NCI-H446 treated with DMSO at 0.1 percent for 48 hours (cell line): ENCODE data around the gene SLC16A5.
"Not testable (repeated sequence)": the region's sequence is repeated elsewhere in the genome, so short reads cannot be mapped to it uniquely, and the experiment has no call there.

Source experiments
- DNase-seq: peaks from one replicate; lab custom pipeline; 2025; lab: John Stamatoyannopoulos, UW

SLC16A5 gene

DNA sequence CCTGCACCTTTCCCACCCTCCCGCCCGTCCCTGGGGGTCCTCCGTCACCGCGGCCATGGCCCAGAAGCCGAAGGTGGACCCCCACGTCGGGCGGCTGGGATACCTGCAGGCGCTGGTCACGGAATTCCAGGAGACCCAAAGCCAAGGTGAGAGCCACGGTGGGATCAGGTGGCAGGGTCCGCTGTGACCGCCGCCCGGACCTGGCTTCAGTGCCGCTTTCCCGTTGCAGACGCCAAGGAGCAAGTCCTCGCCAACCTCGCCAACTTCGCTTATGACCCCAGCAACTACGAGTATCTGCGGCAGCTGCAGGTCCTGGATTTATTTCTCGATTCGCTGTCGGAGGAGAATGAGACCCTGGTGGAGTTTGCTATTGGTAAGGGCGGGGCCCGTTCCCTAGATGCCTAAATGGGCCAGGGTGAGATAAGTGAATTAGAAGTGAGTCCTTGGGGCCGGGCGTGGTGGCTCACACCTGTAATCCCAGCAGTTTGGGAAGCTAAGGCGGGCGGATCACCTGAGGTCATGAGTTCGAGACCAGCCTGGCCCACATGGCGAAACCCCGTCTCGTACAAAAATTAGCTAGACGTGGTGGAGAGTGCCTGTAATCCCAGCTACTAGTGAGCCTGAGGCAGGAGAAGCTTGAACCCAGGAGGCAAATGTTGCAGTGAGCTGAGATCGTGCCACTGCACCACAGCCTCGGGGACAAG lies 22.6 kb downstream of the SLC16A5 start:
- no peak for DNase-seq

DNA sequence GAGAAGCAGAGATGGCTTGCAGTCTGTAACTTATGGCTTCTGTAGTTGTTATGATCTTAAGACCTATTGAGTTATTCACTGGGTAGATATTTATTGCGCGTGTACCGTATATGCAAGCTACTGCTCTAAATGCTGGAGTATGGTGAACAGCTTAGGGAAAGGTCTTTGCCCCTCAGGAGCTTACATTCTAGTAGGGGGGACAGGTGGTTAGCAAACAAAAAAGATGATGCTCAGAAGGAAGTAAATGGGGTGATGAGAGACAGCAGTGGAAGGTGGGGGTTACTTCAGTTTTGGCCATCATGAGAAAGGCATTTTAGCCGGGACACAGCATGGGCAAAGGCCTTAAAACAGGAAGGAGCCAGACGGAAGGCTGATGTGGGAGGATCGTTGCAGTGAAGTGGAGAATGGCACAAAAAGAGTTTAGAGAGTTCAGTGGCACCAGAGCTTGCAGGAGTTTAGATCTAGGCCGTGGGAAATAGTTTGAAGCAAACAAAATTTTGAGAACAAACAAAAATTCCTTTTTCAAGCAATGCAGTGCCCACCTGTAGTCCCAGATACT lies 24.1 kb downstream of the SLC16A5 start:
- no peak for DNase-seq

DNA sequence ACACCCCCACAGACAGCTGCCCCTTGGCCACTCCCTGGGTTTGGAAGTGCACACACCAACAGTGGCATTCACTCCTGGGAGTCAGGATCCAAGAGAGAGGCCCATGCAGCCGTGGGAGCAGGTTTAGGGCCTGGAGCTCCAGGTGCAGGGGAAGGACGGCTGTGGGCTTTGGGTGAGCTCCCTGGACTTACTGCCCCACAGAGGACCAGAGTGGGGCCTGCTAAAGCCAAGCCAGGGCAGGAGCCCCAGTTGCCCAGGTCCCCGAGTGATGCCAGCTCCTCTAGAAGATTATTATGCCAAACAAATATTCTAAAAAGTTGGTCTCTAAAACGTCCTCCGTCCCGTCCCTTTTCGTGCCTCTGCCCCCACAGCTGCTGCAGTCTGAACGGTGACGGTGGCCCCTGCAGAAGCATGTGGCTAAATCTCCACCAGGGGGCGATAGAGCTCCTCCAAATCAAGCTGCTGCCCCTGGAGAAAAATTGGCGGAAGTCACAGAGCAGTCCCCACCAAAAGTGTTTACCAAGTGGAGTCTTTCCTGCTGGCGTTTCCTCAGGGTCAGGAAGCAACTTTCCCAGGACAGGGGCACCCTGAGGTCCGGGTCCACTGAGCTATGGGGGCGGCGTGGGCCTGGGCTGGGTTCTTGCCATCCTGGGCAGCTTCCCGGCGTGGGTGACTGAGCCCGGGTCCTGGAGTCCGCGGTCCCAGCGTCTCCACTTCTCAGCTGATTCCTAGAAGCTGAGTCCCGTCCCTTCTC lies 26.2 kb downstream of the SLC16A5 start:
- peak; percentile 72 for DNase-seq

DNA sequence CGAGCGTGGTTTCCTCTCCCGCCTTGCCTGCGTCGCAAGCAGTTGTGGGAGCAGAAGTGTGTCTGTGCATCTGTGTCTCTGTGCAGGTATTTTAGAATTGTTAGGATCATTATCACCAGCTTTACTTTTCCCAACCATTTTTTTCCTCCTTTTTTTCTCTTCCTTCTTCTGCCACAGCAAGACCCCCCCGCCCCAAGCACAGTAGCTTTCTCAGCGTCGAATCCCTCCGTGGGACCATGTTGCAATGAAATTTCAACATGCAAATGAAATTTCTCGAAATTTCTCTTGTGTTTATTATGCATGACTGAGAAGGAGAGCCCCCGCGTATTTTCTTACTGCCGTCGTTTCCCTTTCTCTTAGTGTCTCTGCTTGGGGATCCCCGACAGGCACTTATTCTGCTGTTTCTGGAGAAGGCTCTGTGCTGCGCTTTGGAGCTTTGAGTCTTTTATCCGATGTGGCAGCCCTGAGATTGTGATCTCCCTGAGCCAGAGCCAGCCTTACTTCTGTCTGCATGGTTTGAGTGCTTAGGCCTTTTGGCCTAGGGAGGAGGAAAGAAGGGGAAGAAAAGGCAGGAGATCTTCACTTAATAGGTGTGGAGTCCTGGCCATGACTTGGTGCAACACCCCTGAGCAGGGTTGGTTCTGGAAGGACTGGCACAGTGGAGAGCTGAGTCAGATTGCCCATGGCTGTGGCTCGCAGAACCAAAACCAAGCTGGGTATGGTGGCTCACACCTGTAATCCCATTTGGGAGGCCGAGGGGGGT lies 27.0 kb downstream of the SLC16A5 start:
- DNase-seq: no peak

DNA sequence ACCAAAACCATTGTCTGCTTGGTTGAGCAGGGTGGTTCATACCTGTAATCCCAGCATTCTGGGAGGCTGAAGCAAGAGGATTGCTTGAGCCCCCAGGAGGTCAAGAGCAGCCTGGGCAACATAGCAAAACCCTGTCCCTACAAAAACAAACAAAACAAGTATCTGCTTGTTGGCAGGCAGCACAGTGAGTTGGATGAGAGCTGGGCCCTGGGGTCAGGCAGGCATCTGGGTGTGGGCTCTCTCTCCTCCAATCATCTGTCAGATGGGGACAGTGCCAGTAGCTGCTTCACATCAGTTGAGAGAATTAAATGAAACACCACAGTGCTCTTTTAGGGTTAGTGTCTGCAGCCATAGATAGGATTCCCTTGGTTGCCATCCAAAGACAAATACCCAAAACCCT lies 27.8 kb downstream of the SLC16A5 start:
- DNase-seq: no peak

DNA sequence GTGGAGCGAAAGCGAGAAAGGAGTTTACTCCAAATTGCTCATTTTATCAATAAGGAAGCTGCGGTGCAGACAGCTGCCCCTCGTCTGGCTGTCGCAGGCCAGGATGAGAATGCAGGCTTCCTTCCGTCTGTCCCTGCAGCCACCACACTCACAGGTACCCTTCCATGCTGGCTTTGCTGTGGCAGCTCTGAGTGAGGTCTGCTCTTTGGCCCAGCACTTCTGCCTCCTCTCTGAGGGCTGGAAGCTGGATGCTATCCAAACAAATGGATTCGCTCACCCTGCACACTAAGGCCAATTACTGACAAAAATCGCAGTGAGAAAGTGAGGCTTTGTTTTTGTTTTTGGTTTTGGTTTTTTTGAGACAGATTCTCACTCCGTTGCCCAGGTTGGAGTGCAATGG lies 29.0 kb downstream of the SLC16A5 start:
- DNase-seq: no peak

DNA sequence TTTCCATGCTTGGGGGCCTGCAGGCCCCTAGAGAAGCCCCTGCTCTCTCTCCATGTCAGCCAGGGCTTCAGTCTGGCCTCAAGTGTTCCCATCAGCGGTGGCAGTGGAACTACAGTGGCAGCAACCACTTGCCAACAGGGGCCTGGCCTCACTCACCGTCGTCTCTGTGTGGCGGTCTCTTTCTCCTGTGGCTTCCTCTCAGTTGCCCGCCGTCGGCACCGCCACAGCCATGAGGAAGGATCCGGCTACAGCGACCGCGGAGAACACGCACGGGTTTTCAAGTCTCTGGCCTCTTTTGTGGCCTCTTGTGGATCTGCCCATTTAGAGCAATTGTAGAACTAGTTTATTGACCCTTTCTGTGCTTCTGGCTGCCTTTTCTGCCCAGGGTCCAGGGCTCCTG lies 30.6 kb downstream of the SLC16A5 start:
- DNase-seq: no peak

DNA sequence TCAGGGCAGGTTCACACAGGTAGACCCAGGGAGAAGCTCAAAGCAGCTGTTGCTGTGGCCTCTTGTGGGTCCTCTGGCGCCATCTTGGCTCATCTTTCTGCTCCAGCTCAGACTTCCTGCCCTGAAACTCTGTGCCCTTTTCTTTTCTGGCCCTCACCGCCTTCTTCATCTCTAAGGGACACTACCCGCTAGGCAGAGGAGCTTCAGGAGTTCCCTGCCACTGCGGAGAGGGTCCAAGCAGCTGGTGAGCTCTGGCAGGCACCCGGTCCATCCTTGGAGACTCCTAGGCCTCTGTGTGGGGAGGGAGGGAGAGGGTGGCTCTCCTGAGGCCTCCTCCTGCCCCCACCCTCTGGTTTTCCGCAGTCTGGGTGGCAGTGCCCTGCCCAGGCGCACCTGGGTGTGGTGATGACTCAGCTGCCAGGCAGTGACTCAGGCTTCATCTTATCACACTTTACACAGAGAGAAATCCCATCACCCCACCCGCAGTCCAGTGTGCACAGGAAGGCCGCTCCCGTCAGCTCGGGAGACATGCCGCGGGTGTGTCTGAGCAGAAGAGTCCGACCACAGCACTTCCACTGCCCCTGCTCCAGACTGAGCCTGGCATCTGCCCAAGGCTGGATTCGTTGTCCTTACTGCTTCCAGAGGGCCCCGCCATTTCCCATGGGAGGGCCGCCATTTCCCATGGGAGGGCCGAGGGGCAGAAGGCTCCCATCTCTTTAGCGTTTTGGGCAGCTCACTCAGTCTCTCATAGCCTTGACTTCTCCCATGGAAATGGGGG lies 36.5 kb downstream of the SLC16A5 start:
- DNase-seq: no peak

DNA sequence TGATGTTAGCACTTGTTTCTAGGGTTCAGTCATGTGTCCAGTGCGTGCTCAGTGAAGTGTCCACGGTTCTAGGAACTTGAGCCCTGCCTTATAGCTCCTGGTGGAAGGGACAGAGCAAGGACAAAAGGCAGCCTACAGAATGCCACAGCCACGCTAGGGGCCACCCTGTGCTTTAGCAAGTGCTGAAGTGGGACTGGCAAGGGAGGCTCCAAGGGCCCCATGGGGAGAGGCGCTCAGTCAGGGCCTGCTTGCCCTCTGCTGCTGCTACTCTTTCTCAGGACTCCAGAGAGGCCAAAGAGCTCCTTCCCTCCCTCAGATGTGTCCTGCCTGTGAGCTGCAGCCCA lies 37.0 kb downstream of the SLC16A5 start:
- DNase-seq: no peak

DNA sequence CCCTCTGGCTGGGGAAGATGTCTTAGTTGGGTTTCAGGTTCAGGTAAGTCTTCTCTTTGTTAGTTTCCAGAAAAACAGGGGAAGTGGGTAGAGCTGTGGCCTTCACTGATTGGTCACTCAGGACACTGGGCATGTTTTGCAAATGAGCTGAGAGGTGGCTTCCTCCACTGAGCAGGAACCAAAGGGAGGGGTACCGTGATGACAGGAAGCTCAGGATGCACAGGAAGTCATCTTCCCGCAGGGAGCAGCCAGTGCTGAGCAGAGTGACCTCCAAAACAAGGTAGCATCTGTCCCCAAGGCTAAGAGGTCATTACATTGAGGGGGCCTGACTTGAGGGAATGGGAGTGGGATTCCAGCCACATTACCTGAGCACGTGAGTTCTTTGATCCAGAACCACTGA lies 38.2 kb downstream of the SLC16A5 start:
- no peak for DNase-seq

DNA sequence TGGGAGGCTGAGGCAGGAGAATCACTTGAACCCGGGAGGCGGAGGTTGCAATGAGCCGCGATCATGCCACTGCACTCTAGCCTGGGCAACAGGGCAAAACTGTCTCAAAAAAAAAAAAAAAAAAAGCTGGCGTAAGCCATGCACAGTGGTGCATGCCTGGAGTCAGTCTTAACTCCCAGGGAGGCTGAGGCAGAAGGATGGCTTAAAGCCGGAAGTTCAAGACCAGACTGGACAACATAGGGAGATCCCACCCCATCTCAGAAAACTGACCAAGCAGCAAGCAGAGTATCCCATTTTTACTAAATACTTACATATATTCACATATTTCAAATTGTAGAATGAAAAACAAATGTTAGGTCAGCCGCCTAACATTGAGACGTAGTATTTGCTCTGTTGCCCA lies 39.2 kb downstream of the SLC16A5 start:
- DNase-seq: no peak

DNA sequence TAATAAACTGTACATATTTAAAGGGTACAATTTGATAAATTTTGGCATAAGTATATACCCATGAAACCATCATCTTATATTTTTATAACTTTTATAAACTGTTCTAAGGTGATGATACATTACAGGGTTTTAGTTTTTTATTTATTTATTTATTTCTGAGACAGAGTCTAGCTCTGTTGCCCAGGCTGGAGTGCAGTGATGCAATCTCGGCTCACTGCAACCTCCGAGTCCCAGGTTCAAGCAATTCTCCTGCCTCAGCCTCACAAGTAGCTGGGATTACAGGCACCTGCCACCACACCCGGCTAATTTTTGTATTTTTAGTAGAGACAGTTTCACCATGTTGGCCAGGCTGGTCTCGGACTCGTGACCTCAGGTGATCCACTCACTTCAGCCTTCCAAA lies 40.2 kb downstream of the SLC16A5 start:
- not testable (repeated sequence) for DNase-seq

DNA sequence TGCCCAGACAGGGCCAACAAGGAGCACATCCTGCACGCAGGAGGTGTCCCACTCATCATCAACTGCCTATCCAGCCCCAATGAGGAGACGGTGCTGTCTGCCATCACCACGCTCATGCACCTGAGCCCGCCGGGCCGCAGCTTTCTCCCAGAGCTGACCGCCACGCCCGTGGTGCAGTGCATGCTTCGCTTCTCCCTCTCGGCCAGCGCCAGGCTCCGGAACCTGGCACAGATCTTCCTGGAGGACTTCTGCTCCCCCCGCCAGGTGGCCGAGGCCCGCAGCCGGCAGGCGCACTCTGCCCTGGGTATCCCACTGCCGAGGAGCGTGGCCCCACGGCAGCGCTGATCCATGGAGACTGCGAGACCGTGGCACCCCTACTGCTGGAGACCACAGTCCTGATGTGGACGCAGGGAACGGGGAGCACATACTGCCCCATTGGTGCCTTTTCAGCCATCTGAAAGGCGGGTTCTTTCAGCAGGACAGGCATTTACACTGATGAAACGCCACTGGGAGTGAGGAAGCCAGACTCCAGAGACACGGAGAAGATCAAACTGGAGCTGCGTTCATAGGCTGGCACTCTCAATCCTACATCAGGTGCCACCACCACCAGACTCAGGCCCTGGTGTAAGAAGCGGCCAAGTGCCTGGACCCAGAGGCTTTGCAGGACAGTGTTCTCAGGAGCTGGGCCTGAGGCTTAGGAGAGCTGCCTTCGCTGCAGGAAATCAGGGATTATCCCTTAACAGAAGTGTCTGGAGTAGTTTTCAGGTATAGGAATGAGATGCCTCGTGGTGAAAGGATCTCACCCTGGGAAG lies 41.1 kb downstream of the SLC16A5 start:
- DNase-seq: no peak

DNA sequence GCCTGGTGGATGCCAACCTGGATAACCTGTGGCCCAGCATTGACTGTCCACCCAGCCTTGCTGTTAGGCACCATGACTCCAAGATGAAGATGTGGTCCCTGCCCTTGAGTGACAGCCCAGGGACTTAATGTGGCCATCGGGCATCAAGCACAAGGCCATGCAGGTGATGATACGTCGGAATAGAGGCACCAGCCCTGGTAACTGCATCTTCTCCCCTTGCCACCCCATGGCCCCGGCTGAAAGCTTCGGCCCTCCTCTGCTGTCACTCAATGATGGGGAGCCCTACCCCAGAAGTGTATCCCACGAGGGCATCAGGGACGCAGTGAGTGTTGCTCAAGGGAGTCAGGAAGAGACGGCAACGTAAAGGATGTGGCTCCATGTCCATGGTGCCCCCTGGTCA lies 41.8 kb downstream of the SLC16A5 start:
- DNase-seq: no peak

DNA sequence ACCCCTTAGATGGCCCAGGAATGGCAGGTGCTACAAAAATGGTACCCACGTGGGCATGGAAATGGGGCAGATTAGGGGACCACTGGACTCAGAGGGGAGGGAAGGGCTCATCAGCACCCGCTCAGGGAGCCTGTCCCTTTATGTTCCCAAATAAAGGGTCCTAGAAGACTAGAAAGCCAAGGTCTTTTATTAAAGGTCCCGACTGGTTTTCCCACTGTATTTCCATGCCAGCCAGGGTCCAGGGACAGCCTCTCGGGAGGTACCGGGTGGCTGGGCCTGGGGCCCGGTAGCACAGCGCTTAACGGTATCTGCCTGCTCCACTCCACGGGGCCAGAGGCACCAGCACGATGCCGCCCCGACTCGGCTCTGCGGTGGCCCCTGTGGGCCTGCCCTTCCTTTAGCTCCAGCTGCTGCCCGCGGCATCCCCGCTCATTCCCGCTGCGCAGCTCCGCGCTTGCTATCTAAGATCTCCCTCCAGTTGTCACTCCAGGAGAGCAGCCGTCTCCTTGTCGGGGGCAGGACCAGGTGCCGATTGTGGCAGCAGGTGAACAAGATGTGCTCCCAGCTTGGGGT lies 42.4 kb downstream of the SLC16A5 start:
- no peak for DNase-seq

DNA sequence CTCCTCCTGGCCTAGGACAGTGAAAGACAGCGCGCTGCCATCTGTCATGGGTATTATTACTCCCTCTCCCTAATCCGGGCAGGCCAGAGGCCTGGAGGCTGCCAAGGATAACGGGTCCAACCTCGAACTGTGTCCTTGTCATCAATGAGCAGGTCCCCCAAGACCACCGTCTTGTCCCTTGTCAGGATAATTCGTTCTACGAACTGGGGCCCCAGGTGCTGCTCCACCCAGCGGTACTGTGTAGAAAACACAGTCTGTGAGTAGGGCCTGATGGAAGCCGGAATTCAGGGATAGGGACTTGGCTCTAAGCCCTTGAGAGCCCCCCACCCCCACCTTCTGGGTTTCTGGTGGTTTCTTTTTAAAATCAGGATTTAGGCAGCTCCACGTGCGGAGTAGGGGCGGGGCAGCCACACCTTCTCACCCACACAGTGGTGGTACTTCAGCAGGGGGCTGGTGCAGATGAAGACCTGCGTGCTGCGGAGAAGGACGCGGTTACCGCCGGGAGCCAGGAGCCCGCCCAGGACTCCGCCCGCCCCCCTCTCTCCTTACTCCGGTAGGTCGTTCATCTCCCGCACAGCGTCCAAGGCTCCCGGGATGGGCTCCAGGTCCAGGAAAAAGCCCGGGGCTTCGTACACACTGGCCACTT lies 43.0 kb downstream of the SLC16A5 start:
- DNase-seq: no peak

DNA sequence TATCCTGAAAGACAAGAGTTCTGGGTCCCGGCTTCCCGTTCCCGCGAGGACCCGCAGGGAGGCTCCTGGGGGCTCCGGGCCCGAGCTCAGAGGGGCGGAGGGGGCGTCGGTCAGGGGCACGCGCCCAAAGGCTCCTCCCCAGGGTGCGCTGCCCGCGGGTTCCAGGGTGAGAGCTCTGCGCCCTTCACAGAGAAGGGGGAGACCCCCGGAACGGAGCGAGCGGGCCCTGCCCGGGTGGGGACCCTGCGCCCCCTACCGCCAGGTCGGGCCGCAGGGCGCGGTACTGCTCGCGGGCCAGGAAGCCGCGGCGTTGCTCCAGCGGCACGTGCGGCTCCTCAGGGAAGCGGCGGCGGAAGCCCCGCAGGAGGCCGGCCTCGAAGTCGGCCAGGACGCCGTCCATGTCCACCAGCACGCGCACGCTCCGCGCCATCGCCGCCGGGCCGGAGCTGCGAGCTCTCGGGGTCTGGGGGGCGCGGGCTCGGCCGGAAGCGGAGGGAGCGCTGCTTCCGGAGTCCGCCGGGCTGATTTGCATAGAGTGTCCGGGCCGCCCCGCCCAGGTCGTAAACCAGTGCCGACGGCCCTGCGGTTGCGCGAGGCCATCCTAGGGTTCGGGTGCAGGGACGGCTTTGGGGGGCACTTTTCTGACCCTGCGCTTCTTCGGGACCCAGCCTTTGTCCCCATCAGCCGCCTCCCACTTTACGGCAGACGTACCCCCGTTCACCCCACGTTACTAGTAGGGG lies 43.7 kb downstream of the SLC16A5 start, which contains the start of gene NT5C:
Gene NT5C, minus strand, starts transcription at position 465 of the 740 bp plus-strand sequence. Its CDS starts 35 bp downstream, at position 430.
- peak; percentile 44 for DNase-seq

DNA sequence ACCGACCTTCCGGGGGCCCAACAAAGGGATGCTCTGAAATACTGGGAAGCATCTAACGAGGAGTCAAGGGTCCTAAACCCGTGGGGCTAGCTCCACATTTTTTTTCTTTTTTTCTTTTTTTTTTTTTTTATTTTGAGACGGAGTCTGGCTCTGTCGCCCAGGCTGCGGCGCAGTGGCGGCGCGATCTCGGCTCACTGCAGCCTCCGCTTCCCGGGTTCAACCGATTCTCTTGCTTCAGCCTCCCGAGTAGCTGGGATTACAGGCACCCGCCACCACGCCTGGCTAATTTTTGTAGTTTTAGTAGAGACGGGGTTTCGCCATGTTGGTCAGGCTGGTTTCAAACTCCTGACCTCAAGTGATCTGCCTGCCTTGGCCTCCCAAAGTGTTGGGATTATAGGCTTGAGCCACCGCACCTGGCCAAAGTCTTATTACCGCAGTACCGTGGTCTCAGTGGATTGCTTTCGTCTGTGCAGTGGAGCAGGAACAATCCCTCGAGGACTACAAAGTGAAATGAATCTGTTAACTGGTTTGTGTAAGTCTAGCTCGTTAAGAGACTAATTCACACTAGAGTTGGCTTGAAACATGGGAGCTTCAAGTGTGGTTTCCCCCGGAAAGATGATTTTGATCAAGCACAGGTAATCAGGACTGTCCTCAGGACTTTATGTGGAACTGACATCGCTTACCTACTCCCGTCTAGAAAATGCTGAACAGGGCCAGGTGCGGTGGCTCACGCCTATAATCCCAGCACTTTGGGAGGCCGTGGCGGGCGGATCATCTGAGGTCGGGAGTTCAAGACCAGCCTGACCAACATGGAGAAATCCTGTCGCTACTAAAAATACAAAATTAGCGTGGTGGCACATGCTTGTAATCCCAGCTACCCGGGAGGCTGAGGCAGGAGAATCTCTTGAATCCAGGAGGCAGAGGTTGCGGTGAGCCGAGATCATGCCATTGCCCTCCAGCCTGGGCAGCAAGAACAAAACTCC lies 44.6 kb downstream of the SLC16A5 start:
- not testable (repeated sequence) for DNase-seq
